Loucy (cell line): Measurements from ENCODE around the gene TMX3.

Source experiments
- H2AFZ ChIP-seq: fragments of 200-600 bp; sonication (generic); 2 replicates; pipeline ENCODE4 v1.6.0; 2016; ENCODE audit warnings: antibody characterized with exemption, mild to moderate bottlenecking, low read length, moderate library complexity
- H3F3A ChIP-seq: fragments of 200-600 bp; 2 replicates; pipeline ENCODE4 v1.6.0; 2016; ENCODE audit warnings: antibody characterized with exemption, low read depth, mild to moderate bottlenecking
- H3K27me3 ChIP-seq: fragments of 200-600 bp; sonication (generic); 2 replicates; pipeline ENCODE4 v1.6.1; 2014; ENCODE audit warnings: low read length, mild to moderate bottlenecking; ENCODE audit not compliant: insufficient read depth, poor library complexity, severe bottlenecking
- H3K36me3 ChIP-seq: fragments of 200-600 bp; sonication (generic); 2 replicates; pipeline ENCODE4 v1.6.1; 2016; ENCODE audit warnings: low read length; ENCODE audit not compliant: insufficient read depth
- H3K4me1 ChIP-seq: fragments of 200-600 bp; sonication (generic); 2 replicates; pipeline ENCODE4 v1.5.1; 2014; ENCODE audit warnings: low read length, mild to moderate bottlenecking; ENCODE audit not compliant: insufficient read depth, poor library complexity, severe bottlenecking
- H3K4me2 ChIP-seq: fragments of 200-600 bp; sonication (generic); 2 replicates; pipeline ENCODE4 v1.6.0; 2014; ENCODE audit warnings: antibody characterized with exemption, low read length, low read depth, mild to moderate bottlenecking; ENCODE audit not compliant: poor library complexity, severe bottlenecking
- H3K4me3 ChIP-seq: fragments of 200-600 bp; sonication (generic); 2 replicates; pipeline ENCODE4 v1.5.1; 2014; ENCODE audit warnings: low read length, mild to moderate bottlenecking, mixed read lengths; ENCODE audit not compliant: poor library complexity, severe bottlenecking
- H3K79me2 ChIP-seq: fragments of 200-600 bp; sonication (generic); 2 replicates; pipeline ENCODE4 v1.6.1; 2014; ENCODE audit warnings: low read length; ENCODE audit not compliant: insufficient read depth
- H3K9ac ChIP-seq: fragments of 200-600 bp; sonication (generic); 2 replicates; pipeline ENCODE4 v1.6.0; 2014; ENCODE audit warnings: mild to moderate bottlenecking, low read depth, low read length, moderate library complexity; ENCODE audit not compliant: poor library complexity, severe bottlenecking
- H3K9me2 ChIP-seq: fragments of 200-600 bp; sonication (generic); replicated peaks from 2 replicates; pipeline ENCODE4 v1.6.1; 2016; ENCODE audit warnings: low read depth, low read length, mixed read lengths
- H3K9me3 ChIP-seq: fragments of 200-600 bp; sonication (generic); 2 replicates; pipeline ENCODE4 v1.6.1; 2014; ENCODE audit warnings: mild to moderate bottlenecking, antibody characterized with exemption, low read length, low read depth; ENCODE audit not compliant: insufficient read depth
- H4K20me1 ChIP-seq: fragments of 200-600 bp; sonication (generic); 2 replicates; pipeline ENCODE4 v1.6.0; 2014; ENCODE audit warnings: antibody characterized with exemption, low read length, mild to moderate bottlenecking; ENCODE audit not compliant: insufficient read depth, poor library complexity, severe bottlenecking
- CTCF ChIP-seq: fragments of 200-600 bp; sonication (generic); conservative IDR thresholded peaks from 2 replicates; pipeline ENCODE4 v1.5.1; 2014; ENCODE audit warnings: mild to moderate bottlenecking, antibody characterized with exemption, low read length
- EZH2phosphoT487 ChIP-seq: fragments of 200-600 bp; IDR thresholded peaks from 2 replicates; pipeline ENCODE4 v1.6.1; 2018; ENCODE audit warnings: antibody characterized with exemption, mild to moderate bottlenecking, moderate library complexity, borderline replicate concordance

Gene TMX3

DNA sequence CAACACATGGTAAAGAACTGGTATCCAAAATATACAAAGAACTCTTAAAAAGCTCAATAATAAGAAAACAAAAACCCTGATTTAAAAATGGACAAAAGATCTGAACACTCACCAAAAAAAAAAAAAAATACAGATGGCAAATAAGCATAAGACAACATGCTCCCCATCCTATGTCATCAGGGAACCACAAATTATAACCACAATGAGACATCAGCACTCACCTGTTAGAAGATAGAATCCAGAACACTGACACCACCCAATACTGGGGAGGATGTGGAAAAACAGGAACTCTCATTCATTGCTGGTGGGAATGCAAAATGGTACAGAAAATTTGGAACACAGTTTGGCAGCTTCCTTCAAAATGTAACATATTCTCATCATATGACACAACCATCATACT is 66.7 kb downstream of the TMX3 start:
- no peak overlapping the region for H3K9ac ChIP-seq
- H3F3A ChIP-seq, result no peaks in the 10 kb centered on the region
- H3K27me3 ChIP-seq, result no peaks in the 10 kb centered on the region
- no peak overlapping the region for H3K4me2 ChIP-seq
- no peaks in the 10 kb centered on the region for H3K9me3 ChIP-seq
- no peaks in the 10 kb centered on the region for H3K79me2 ChIP-seq
- no peaks in the 10 kb centered on the region for H3K9me2 ChIP-seq
- no peaks in the 10 kb centered on the region for H4K20me1 ChIP-seq
- no peak overlapping the region for H2AFZ ChIP-seq
- no peaks in the 10 kb centered on the region for H3K36me3 ChIP-seq
- no peaks in the 10 kb centered on the region for H3K4me1 ChIP-seq
- TF ChIP-seq EZH2phosphoT487 (no peak), CTCF (no peak)
- no peak overlapping the region for H3K4me3 ChIP-seq

GRCh38 chr18:68642003-68642402 is 72.9 kb downstream of the TMX3 start:
- Histone ChIP-seq H3K79me2 (no peaks in the 10 kb centered on the region), H3K4me2 (no peak overlapping the region), H3K4me3 (no peak overlapping the region), H4K20me1 (no peaks in the 10 kb centered on the region), H3K36me3 (no peaks in the 10 kb centered on the region), H3F3A (no peaks in the 10 kb centered on the region), H3K27me3 (no peaks in the 10 kb centered on the region), H3K4me1 (peaks cover 9% of the 10 kb centered on the region), H3K9ac (no peak overlapping the region), H2AFZ (no peak overlapping the region), H3K9me3 (no peaks in the 10 kb centered on the region), H3K9me2 (no peaks in the 10 kb centered on the region)
- TF ChIP-seq CTCF (no peak), EZH2phosphoT487 (no peak)

DNA sequence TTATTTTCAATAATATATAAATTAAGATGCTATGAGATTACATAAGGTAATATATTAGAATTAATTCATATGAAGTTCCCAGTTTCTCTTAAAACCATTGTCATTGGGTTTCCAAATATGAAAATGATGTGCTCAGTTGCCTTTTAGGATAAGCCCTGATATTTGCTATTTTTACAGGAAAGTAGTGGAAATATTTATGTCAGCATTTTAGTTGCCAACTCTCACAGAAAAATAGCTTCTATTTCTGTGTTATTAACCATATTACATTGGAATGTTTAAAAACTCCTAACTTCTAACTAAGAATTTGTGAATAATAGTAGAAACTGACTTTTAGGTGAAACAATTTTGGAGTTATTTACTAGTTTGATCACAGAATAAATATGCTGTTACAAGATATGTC is 74.0 kb downstream of the TMX3 start:
- Histone ChIP-seq H3K9me3 (no peaks in the 10 kb centered on the region), H3K36me3 (no peaks in the 10 kb centered on the region), H4K20me1 (no peaks in the 10 kb centered on the region), H3K4me2 (no peak overlapping the region), H3F3A (no peaks in the 10 kb centered on the region), H3K27me3 (no peaks in the 10 kb centered on the region), H3K4me1 (peaks cover 9% of the 10 kb centered on the region), H2AFZ (no peak overlapping the region), H3K79me2 (no peaks in the 10 kb centered on the region), H3K9me2 (no peaks in the 10 kb centered on the region), H3K4me3 (no peak overlapping the region), H3K9ac (no peak overlapping the region)
- TF ChIP-seq CTCF (no peak), EZH2phosphoT487 (no peak)
